Fibroblast of skin of scalp (primary cell): Measurements from ENCODE around the gene RIMS1.
A peak's percentile ranks its signal among the peaks of the same experiment; 100 is the strongest.

Source experiments
- DNase-seq: peaks from one replicate; pipeline ENCODE4 v3.0.0-alpha.2; 2013

Gene RIMS1

DNA sequence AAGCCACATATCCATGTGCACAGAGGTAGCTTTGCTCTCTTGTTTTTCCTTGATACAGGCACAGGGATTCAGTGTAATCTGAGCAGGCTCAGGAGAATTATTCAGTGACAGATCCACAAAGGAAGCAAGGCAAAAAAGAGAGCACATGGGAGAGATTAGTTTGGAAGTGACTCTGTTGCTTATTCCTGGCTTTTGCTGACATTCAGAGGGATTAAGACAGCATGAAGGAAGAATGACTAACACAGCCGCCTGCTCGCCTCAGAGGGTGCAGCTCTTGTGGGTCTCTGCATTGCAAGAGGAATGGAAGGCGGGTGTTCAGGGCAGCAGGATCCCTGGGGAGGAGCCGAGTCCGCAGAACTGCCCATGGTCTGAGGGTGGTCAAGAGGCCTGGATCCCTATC, 532.1 kb downstream of the RIMS1 start:
- peak; percentile 85 for DNase-seq

DNA sequence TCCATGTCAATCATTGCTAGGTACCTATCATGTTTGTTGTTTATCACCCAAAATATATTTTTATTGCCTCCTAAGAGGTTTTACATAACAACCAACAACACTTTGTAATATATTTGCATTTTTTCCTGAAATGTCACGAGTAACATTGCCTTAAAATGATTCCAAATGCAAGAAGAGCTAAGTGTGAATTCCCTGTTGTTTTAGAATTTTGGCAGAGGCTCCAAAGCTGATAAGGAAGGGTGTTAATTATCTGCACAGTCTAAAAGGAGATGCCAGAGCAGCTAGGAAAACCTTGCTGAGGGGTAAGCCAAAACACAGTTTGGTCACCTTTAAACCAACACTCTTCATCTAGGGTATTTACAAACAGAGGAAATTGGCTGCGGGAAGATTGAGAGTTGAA, 533.6 kb downstream of the RIMS1 start:
- no peak for DNase-seq

DNA sequence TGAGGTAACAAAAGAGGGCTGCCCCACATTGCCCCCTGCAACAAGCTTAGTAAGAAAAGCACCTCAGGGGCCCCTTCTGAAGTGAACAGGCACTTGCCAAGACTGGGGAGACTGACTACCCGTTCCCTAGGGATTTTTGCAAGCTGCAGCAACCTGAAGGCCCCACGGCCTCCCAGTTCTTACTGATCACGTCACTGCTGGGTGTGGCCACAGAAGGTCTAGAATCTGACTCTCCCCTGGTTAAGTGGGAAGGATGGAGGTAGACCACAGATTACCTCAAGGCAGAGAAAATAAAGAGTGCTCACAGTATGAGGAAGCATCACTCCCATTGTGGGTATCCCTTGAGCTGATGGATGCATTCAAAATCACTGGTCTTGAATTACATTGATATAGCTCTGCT, 534.1 kb downstream of the RIMS1 start:
- DNase-seq, result no peak

GRCh38 chr6:72421387-72421786, 535.0 kb downstream of the RIMS1 start:
- no peak for DNase-seq

GRCh38 chr6:72422171-72422570, 535.8 kb downstream of the RIMS1 start:
- DNase-seq, result peak; percentile 30

DNA sequence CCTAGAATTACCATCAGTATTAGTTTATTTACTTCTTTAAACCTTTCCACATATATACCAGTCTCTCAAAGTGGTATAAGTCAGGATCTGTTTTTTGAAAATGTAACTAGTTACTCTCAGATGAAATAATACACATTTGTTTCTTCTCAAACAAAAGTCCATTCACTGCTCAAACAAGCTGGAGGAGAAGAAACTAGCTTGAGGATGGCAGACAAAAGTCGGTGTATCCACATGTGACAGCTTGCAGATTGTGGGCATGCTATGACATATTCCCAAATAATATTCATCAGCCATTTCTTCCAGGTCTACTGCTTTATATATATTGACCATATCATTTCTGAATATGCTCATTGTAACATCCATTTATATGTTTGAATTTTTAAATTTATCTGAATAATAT, 538.1 kb downstream of the RIMS1 start:
- DNase-seq, result no peak

DNA sequence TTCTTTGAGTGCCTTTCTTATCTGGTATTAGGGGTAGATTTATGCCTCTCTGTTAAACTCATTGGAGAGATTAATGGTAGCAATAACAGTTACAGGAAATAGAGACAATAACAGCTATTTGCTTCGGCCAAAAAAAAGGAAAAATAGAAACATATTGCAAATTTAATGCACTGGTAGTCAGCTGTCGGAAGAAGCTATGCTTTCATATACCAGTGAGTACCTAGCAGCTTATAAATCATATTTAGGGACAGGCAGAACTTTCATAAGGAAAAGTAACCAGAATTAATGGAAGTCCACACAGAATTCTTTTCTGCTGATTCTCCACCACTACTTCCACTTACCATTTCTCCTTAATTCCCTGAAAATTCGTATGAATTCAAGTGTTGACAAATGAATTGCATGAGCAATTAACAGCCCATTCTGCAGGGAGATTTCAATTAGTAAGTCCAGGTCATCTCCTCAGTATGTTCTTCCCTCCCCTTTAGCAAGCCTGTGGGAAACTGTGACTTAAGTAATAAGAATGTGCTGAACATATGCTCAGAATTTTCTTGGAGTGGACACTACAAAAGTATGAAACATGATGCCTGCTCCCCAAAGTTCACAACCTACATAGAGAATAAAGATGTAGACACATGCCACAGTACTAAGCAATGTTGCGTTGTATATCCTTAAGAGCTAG, 538.8 kb downstream of the RIMS1 start:
- DNase-seq, result peak; percentile 89

DNA sequence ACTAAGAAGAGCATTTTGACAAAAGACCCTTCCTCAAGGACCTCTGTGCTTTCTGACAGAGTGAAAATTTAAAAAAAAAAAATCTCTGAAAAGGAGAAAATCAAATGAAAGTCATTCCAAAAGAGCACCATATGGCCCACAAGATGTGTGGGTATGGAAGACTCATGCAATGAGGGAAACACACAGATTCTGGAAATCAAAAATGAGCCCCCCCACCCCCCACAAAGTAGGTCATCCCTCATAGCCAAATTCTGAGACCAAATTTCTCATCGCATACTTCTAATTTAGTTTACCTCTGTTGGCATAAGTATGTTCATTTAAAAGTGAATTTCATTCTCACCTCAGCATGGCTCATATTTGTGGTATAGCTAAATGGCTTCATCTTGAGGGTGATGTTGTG, 554.3 kb downstream of the RIMS1 start:
- DNase-seq, result no peak

- peak; percentile 11 for DNase-seq
Measured at GRCh38 chr6:72446430-72446829, 560.1 kb downstream of the RIMS1 start.
